AG04449 (cell line): ENCODE results near the gene PRRC2C.
A peak's percentile ranks its signal among the peaks of the same experiment; 100 is the strongest.

Experiments used
- CTCF ChIA-PET: fragments of 350-600 bp; formaldehyde crosslinking; extraction: SDS; loops from one replicate; lab custom pipeline; 2021; ENCODE audit warnings: antibody characterized with exemption; lab: Yijun Ruan, JAX
- POLR2A ChIA-PET: fragments of 400-600, 350-600 bp; formaldehyde crosslinking; extraction: SDS; loops from one replicate; lab custom pipeline; 2020; ENCODE audit warnings: antibody characterized with exemption, inconsistent platforms; lab: Yijun Ruan, JAX
- DNase-seq: peaks from one replicate; pipeline ENCODE4 v3.0.0-alpha.2; 2010; ENCODE audit warnings: low read depth, low spot score
- H3K4me3 ChIP-seq: 2 replicates; pipeline ENCODE4 v1.5.1; 2011; ENCODE audit warnings: low read depth, mild to moderate bottlenecking, control low read depth, low read length
- TF ChIP-seq, protein P1 (sequence below): IDR thresholded peaks from one replicate; pipeline ENCODE4 v1.5.1; 2011; ENCODE audit warnings: mild to moderate bottlenecking, moderate library complexity, low read length, control low read depth, inconsistent platforms; ENCODE audit not compliant: insufficient read depth; ENCODE audit errors: missing control alignments

Gene PRRC2C

GRCh38 chr1:171477804-171478203 lies 7.5 kb upstream of the PRRC2C start:
- TF ChIP-seq, protein P1, sequence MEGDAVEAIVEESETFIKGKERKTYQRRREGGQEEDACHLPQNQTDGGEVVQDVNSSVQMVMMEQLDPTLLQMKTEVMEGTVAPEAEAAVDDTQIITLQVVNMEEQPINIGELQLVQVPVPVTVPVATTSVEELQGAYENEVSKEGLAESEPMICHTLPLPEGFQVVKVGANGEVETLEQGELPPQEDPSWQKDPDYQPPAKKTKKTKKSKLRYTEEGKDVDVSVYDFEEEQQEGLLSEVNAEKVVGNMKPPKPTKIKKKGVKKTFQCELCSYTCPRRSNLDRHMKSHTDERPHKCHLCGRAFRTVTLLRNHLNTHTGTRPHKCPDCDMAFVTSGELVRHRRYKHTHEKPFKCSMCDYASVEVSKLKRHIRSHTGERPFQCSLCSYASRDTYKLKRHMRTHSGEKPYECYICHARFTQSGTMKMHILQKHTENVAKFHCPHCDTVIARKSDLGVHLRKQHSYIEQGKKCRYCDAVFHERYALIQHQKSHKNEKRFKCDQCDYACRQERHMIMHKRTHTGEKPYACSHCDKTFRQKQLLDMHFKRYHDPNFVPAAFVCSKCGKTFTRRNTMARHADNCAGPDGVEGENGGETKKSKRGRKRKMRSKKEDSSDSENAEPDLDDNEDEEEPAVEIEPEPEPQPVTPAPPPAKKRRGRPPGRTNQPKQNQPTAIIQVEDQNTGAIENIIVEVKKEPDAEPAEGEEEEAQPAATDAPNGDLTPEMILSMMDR: no peak
- no peak overlapping the region for H3K4me3 ChIP-seq
- ChIA-PET CTCF (no interaction called here), POLR2A (no interaction called here)
- DNase-seq: no peak

GRCh38 chr1:171480035-171480434 lies 5.3 kb upstream of the PRRC2C start:
- CTCF ChIA-PET: no interaction called here
- DNase-seq: no peak
- no peak overlapping the region for H3K4me3 ChIP-seq
- TF ChIP-seq, protein P1: no peak
- POLR2A ChIA-PET: no interaction called here

GRCh38 chr1:171484760-171485374 lies 463 bp upstream of the PRRC2C start:
- H3K4me3 ChIP-seq: peak overlapping the region; percentile 57
- TF ChIP-seq, protein P1: no peak
- no peak for DNase-seq
- CTCF ChIA-PET: interaction anchor here (0.6 to 3.3 kb wide), 24 partner anchors 9 to 827 kb away, joined by 3 to 41 read pairs (median 4); no protein-coding TSS in a partner anchor
- POLR2A ChIA-PET: interaction anchor here (0.9 to 1.7 kb wide), 3 partner anchors 8 to 22 kb away, joined by 3 to 9 read pairs (median 4); no protein-coding TSS in a partner anchor

GRCh38 chr1:171486048-171486519 lies 754 bp downstream of the PRRC2C start:
- POLR2A ChIA-PET: interaction anchor here (1.6 kb wide), 1 partner anchor 10 kb away, joined by 4 read pairs; no protein-coding TSS in a partner anchor
- peak; percentile 42 for DNase-seq

GRCh38 chr1:171487038-171487437 lies 1.7 kb downstream of the PRRC2C start:
- H3K4me3 ChIP-seq: peak overlapping the region; percentile 93
- ChIA-PET CTCF (interaction anchor here (1.2 to 3.3 kb wide), 4 partner anchors 8 to 159 kb away, joined by 3 to 41 read pairs (median 19); no protein-coding TSS in a partner anchor), POLR2A (no interaction called here)
- DNase-seq: no peak
- TF ChIP-seq, protein P1: no peak

More at GRCh38 chr1:171486048-171486519, 754 bp downstream of the PRRC2C start:
- TF ChIP-seq, protein P1: no peak
- peak overlapping the region; percentile 93 for H3K4me3 ChIP-seq
- CTCF ChIA-PET: interaction anchor here (0.6 to 3.3 kb wide), 19 partner anchors 9 to 315 kb away, joined by 3 to 41 read pairs (median 4); no protein-coding TSS in a partner anchor

- ChIA-PET CTCF (no interaction called here), POLR2A (no interaction called here)
- TF ChIP-seq, protein P1: no peak
- no peak overlapping the region for H3K4me3 ChIP-seq
- DNase-seq: no peak
These were observed 3.0 kb downstream of the PRRC2C start for GRCh38 chr1:171488190-171488929.
